Hematopoietic multipotent progenitor cell treated with erythropoietin and hydrocortisone succinate and interleukin-3 and kit ligand, for 6 days (in vitro differentiated cells): ENCODE measurements around the gene ERICH3.

Experiments used
- DNase-seq: peaks from one replicate; pipeline ENCODE4 v3.0.0-alpha.2; 2015

The ERICH3 gene

DNA sequence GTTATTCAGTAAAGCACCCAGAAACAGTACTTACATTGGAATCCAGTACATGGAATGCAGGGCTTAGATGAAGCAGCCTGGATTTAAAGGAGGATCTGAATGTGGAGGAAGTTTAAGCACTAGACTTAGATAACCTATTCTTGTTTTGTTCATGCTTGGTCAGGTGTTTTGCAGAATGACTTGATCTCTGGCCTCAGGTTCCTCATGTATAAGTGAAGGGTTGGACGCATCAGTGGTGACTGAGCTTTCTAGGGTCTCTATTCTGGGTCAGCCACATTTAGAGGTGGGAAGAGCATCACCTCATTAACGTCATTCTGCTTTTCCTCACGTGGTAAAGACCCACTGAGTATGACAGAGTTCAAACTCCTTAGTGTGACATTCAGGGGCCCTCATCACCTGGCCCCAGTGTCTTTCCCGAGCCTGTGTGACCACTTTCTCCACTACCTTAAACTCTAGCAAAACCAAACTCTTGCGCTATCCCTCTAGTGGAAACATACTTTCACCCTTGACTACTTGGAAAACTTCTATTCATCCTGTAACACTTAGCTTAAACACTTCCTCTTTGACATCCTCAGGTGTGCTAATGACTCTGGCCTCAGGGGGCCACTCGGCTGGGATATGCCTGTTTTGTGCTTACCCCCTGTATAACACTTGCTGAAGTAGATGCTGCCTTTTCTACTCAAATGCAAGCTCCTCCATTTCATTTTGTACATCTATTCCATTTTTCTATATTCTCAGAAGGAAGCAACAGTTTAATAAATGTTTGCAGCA is 871 bp upstream of the ERICH3 start:
- no peak for DNase-seq

DNA sequence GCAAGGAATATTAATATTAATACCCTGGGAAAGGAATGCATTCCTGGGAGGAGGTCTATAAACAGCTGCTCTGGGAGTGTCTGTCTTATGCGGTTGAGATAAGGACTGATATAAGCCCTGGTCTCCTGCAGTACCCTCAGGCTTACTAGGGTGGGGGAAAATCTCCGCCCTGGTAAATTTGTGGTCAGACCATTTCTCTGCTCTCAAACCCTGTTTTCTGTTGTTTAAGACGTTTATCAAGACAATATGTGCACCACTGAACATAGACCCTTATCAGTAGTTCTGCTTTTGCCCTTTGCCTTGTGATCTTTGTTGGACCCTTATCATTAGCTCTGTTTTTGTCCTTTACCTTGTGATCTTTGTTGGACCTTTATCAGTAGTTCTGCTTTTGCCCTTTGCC is 2.7 kb downstream of the ERICH3 start:
- peak; percentile 37 for DNase-seq

DNA sequence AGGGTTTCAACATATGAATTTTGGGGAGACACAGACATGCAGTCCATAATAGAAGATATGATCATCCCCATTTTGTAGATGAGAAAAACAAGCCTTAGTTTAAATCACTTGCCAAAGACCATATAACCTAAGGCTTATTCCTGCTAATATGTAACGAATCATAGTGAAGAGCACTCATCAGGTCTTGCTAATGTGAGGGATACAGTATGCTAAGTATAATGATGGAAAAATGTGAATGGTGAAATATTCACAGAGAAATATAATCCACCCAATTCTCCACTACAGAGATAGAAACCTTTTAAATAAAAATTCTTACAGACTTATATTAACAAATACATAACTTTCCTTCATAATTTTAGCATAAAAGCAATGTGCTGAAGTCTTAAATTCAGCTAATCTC is 18.9 kb downstream of the ERICH3 start:
- no peak for DNase-seq

DNA sequence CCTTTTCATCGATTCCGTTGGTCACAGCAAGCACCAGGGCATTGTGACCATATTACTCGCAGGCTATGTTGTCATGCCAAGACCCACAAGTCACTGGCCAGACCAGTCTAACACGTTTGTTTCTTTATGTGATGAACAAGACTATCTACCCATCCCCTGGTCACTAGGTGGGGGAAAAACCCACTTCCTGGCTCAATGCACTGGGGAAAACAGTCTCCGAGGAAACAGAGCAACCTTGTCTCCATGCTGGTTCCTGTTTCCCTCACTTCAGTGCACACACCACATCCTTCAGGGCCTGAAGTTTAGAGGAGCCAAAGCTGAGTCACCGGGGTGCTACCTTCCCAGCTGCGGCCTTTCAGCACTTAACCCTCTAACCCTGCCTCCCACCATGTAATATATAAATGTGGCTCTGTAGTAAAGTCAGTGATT is 20.9 kb downstream of the ERICH3 start:
- DNase-seq = no peak

DNA sequence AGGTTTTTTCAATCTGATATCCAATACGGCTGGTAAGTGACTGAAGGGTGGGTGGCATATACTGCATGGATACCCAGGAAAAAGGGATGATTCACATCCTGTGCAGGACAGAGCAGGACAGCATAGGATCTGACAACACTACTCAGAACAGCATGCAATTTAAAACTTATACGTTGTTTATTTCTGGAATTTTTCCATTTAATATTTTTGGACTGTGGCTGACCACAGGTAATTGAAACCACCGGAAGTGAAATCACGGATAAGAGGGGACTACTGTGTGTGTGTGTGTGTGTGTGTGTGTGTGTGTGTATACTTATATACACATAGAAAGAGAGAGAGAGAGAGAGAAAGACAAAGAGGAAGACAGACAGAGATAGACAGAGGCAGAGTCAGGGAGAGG is 23.0 kb downstream of the ERICH3 start:
- DNase-seq = no peak

DNA sequence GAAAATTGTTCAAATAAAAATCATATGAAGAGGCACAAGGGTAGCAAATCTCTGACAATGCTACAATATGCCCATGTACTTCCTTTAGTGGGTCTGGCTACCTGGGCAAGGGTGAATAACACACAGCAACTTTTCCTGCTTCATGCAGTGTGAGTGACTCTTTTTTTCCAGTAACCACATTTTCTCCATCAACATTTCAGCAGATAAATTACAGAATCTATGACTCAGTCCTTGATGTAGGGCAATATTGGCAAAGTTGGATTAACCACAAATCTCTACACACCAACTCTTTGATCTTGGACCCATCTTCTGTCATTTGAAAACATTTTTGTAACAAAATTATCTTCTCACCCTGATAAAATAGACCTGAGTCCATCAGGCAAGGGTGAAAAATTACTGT is 31.7 kb downstream of the ERICH3 start:
- no peak for DNase-seq

DNA sequence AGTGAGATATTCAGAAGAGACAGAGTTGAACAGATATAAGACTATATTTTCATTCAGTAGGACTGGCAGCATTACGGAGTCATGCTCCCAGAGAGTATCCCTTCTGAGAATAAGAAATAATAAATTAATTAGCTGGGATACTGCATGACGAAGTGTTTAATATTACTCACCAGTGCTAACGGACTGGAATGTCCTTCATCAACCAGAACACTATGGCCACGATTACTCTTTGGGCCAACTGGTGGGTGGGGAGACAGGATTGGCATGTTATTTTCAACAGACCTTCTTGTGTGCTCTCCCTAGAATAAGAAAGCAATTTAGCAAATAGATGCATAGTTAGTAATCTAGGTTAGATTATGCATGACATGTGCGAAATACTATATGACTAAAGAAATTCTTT is 32.4 kb downstream of the ERICH3 start:
- DNase-seq = no peak

DNA sequence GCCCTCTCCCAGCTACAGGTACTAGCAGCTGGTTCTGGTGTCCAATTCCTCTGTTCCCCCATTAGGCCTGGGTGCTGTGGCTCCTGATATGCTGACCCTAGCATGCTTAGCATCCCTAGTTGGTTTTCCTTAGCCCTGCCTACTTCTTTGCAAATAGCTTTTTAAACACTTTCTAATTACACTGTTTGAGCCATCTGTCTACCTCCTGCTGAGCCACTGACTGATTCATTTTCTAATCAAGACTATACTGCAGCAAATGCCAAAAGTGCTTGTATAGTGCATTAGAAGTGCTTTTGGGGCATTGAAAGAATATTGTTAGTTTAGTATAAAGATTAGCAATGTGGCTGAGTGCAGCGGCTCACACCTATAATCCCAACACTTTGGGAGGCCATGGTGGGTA is 36.3 kb downstream of the ERICH3 start:
- no peak for DNase-seq

DNA sequence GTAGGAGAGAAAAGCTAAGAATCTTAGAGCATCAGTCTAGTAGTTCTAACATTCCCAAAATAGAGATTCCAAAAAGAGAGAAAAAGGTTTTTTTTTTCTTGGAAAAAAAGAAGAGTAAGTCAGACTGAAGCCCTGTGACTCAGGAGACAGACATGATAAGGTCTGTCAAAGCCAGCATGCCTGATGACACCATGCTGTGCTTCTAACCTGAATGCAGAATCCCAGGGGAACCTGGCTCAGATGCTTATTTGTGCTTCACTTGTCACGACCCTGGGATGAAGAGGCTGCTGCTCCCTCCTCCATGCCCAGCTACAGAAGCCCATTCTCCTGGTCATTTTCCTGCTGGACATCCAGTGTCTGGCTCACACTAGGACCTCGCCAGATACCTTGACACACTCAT is 44.3 kb downstream of the ERICH3 start:
- no peak for DNase-seq

DNA sequence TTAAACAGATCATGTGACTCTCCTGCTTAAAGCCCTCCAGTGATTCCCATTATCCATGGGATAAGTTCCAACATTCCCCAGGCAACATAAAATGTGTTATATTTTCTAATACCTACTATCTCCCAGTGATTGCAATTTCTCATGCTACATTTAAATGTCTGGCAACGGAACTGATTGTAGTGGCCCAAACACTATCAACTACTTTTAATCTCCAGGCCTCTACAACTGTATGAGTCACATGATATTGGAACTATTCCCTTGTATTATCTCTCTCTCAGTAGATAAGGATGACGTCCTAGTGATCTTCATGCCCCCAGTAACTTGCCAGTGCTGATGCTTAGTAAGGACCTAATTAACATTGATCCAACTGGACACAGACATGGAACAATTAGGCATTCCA is 49.9 kb downstream of the ERICH3 start:
- DNase-seq = no peak

DNA sequence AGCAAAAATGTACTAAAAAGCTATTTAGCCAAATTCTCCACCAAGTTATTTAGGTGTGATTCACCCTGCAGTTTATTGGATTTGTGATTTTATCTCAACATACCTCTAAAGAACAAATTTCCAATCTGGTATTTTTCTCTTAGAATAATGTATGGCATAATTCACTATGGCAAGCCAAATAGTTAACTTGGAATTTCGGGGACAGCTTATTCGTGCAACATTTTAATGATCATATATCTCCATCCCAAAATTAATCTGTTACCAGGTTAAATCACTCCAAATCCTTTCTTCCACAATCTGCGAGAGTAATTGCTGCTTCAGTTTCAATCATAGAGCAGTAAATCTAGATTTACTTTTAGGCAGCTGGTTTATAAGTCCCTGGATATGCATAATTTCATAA is 53.4 kb downstream of the ERICH3 start:
- no peak for DNase-seq

DNA sequence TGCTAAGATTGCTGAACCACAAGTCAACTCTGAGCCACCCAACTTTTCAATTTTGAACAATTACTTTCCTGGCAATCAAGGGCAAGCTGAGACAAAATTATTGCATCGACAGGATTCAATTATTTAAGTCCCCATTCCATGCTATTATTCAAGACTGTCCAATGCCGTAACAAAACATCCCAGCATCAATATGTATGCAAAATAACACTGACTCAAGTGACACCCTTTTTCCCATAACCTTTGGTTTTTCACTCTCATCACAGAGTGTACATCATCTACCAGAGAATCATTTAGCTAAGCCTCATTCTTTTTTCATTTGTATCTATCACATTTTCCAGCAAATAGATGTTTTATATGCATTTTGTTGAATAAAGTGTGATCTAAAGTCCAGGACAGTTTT is 54.6 kb downstream of the ERICH3 start:
- DNase-seq = no peak

DNA sequence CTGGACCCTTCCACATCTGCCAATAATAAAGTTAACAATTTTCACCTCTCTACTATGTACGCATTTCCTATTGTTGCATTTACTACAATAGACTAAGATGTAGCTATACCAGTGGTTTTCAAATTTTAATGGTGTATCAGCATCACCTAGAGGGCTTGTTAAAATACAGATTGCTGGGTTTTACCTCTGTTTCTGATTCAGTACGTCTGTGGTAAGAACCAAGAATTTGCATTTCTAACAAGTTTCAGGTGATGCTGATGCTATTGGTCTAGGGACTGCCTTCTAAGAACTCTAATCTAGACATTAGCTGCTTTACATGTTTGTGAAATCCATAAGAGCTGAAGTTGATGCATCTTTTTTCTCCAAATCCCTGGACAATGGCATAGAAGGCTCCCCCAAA is 59.7 kb downstream of the ERICH3 start:
- no peak for DNase-seq

DNA sequence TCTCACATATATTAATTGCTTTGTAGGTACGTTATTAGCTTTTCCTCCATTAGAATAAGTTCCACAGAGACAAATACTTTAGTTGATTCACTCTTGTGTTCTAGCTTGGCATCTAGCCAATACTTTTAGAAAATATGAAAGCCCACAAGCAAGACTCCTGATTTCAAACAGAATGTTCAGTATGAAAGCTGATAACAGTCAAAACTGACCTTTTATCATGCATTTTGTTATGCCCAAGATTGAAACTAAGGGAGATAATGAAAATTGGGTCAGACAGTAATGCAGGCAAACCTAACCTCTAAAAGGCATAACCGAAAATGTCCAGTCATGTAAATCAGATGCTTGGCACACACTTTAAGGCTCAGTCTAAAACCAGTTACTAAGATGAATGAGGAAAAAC is 61.7 kb downstream of the ERICH3 start:
- DNase-seq = peak; percentile 1

DNA sequence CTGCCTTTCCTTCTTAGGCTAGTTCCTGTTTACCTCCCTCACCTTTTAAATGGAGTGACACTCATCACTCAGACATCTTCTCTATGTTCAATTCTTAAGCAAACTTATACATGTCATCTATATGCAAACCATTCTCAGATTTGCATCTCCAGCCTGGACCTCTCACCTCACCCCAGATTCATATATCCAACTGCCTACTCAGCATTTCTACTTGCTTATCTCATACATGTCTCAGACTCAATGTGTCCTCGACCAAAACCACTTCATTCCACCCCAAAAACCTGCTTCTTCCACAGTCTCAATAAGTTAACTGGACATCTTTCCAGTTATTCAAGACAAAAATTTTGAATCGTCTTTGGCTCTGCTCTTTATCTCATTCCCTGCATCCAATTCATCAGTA is 62.6 kb downstream of the ERICH3 start:
- DNase-seq = no peak

DNA sequence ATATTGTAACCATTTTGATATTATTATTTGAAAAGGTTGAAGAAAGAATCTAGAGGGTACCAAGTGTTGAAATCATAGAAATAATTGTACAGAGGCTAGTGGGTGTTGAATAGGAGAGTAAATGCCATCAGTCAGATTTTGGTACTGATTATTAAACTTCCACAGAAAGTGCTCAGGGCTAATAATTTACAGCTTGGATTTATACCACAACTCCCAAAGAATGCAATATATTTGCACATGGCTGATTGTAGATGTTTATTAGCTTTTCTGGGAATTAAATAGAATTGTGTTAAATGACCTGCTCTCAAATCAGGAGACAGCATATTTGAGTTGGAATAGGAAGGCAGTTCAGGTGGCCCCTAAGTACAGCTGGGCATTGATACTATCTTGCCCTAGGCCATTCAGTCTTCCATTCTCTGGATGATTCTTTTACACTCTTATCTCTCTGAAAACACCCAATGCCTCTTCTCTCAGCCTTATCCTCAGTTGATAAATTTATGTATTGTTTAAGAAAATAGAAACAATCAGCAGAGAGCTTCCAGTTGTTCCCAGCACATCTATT is 63.7 kb downstream of the ERICH3 start:
- DNase-seq = no peak

DNA sequence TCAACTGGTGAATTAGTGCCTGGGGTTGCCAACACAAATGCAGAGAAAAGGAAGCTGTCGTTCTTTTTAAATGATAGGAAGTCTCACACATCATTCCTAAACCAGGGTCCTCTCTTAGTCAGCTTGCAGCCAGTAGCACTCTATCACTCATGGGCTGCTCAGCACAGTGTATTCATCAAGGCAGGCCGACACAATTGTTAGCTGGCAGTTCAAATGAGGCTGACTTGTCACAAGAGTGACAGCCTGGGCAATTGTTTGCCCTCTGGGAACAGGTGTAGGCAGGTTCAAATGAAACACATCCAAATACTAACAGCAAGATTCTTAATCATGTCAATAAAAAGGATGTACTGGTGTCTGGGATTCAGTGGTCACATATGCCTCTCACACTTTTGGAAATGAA is 76.9 kb downstream of the ERICH3 start:
- DNase-seq = no peak

DNA sequence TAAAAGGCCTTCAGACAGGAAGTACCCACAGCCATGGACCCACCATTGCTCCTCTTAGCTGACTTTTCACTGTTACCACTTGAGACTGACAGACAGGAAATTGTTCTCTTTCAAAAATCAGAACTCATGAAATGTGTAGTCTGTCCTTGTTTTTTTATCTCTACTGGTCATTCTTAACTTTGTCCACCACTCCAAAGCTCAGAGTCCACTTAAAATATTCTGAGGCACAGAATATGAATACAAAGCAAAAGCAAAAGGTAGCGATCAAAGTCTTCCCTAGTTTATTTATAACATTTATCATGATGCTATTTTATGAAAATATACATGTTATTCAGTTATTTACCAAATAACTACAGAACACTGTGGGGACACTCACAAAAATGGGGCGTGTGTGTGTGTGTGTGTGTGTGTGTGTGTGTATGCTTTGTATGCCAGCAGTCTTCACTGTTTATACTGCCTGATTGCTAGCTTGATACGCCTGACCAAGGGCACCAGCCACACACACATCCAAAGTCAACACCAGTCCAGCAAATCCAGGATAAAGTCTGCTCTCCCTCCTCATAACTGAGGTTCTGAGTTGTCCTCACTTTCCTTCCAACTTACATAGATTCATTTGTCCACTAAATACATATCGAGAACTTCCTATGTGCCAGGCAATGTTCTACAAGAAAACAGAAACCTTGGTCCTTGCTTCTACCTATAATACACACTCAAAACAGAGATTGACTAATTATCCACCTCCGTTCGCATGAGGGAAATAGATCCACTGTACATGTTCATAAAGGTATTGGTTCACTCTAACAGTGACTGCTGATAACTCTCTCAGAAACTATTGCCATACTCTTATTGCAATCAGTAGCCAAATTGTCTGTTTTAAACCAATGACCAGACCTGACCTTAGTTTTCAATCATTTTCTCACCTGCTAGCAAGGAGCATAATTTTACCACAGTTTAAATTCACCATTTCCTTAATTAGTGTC is 79.4 kb downstream of the ERICH3 start:
- no peak for DNase-seq

DNA sequence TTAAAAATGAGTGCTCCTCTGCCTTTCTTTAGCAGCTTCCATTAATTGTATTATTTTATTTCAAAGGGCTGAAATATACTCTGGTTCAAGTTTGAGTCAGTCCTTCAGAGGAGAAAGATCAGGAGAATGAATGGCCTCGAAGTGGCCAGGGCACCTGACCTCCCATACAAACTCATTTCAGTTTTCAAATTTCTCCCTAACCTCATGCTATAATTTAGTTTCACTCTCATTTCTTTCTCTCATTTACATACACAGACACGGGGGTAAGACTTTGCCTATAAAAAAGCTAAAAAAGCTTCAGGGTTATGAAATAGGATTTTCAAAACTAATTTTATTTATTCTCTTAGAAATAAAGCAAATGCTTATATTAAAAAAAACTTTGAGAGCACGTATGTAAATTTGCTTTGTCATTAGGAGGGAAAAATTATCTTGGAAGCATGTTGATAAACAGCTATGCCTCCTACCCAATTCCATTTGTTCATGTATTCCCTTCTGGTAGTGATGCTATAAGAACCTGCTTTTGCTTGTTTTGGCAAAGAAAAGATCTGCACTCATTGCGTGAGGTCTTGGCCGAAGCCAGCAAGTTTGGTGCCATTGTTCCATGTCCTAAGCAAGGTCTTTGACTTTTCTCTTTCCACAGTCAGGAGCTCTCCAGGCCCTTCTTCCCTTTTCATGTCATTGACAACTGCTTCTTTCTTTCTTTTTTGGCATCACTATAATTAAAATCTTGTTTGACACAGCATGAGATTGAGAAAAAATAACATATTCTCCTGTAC is 80.8 kb downstream of the ERICH3 start:
- DNase-seq = no peak

DNA sequence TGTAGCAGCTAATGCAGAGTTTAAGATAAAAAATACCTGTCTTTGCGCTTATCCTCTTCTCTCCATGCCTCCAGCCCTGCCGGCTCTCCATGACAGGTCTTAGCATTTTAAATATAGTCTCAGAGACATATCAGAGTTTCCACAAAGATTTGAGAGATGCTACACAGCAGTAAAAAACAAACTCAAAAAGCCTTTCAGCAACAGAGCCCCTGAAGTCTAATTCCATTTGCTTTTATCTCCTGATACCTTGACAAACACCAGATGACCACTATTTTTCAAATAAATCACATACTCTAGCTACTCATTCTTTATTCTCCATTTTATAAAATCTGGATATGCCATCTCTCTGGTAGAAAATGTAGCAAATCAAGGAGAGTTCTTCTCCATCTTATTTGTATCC is 81.6 kb downstream of the ERICH3 start:
- DNase-seq = no peak

DNA sequence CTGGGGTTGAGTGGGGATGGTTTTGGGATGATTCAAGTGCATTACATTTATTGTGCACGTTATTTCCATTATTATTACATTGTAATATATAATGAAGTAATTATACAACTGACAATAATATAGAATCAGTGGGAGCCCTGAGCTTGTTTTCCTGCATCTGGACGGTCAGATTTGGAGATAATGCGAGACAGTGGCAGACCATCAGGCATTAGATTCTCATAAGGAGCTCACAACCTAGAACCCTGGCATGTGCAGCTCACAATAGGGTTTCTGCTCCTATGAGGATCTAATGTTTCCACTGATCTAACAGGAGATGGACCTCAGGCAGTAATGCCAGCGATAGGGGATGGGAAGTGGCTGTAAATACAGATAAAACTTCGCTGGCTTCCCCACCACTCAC is 83.3 kb downstream of the ERICH3 start:
- no peak for DNase-seq

DNA sequence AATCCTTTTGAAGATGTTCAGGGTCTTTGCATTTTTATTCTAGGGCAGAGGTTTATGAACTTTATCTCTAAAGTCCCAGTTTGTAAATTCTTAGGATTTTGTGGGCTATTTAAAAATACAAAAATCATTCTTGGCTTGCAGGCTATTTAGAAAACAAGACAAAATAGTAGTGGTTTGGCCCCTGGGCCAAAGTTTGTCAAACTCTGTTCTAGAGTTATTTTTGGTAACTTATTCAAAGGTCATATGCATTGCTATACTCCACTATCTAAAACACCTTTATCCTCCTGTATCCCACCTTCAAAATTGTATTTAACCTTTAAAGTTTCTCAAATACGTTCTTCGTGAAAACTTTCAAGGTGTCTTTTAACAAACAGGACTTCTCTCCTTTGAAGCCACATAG is 85.7 kb downstream of the ERICH3 start:
- DNase-seq = no peak

DNA sequence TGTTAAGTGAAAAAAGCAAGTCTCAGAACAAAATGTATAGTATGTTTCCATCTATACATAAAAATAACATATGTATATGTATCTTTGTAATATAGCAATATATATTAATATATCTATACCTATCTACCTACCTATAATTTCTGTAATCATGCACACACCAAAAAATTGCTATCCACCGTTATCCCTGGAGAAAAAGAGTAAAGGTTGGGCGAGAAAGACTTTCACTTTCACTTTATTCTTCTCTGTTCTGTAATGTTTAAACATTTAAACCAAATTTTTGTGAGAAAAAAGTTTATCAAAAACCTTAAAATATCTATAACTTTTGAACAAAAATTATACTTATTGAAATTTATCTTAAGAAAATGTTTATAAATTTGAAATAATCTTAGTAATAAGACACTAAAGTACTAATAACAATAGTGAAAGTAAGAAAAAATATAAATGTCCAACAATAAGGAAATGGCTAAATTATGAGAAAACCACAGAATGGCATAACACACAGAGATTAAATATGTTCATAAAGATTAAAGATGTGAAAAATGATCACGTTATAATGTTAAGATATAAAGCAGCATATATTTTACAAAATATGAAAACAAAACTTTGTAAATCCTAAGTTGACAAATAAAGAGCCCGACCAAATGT is 87.2 kb downstream of the ERICH3 start:
- peak; percentile 1 for DNase-seq
